Gastrocnemius medialis (tissue), 4 donors: ENCODE data around the gene MAFB.

Experiments used
- CTCF ChIP-seq, 5 experiments: fragments of 450-650 bp in 3 of 5; fragments of 200-600 bp in 2 of 5; sonication (generic) in 2 of 5; IDR thresholded peaks in 4 of 5; conservative IDR thresholded peaks in 1 of 5; 1 replicate in 4 of 5; 2 replicates in 1 of 5; pipeline ENCODE4 v1.5.1; 2016 to 2019; ENCODE audit warnings: antibody characterized with exemption in 5 of 5, mild to moderate bottlenecking in 3 of 5, moderate library complexity in 3 of 5
- POLR2A ChIP-seq, 2 donors: fragments of 450-650 bp; IDR thresholded peaks; one replicate each; pipeline ENCODE4 v1.6.1; 2017; ENCODE audit warnings: antibody characterized with exemption in 2 of 2, mild to moderate bottlenecking in 2 of 2, moderate library complexity in 2 of 2

GRCh38 chr20:40720099-40720498 lies 31.1 kb upstream of the MAFB start:
- TF ChIP-seq CTCF (IDR thresholded peaks at IDR 0.05 in 4 of 5, conservative IDR thresholded peaks at IDR 0.05 in 1 of 5): no peak
- TF ChIP-seq POLR2A (IDR thresholded peaks at IDR 0.05): no peak
